HG03354 (cell line): Measurements from ENCODE around the gene RAMACL.

Source experiments
- ATAC-seq: cut with Tn5 transposase; IDR thresholded peaks from one replicate; pipeline ENCODE4 v1.9.1; 2021; ENCODE audit warnings: mild to moderate bottlenecking; ENCODE audit not compliant: unreplicated experiment, poor library complexity, severe bottlenecking

RAMACL gene

GRCh38 chr6:166561771-166562359, 24.6 kb downstream of the RAMACL start:
- no peak for ATAC-seq

GRCh38 chr6:166560222-166560621, 26.3 kb downstream of the RAMACL start:
- no peak for ATAC-seq

- no peak for ATAC-seq
These were observed 26.8 kb downstream of the RAMACL start for GRCh38 chr6:166559662-166560061.

- no peak for ATAC-seq
These were observed 27.3 kb downstream of the RAMACL start for GRCh38 chr6:166559211-166559610.

GRCh38 chr6:166558156-166559005, 28.1 kb downstream of the RAMACL start:
- ATAC-seq = no peak

GRCh38 chr6:166556863-166557322, 29.6 kb downstream of the RAMACL start:
- ATAC-seq = no peak

- no peak for ATAC-seq
These were observed 30.1 kb downstream of the RAMACL start for GRCh38 chr6:166556336-166556735.

GRCh38 chr6:166555086-166555485, 31.4 kb downstream of the RAMACL start:
- ATAC-seq = no peak

GRCh38 chr6:166554316-166554715, 32.2 kb downstream of the RAMACL start:
- ATAC-seq = no peak

- ATAC-seq = no peak
These were observed 32.8 kb downstream of the RAMACL start for GRCh38 chr6:166553563-166554271.

GRCh38 chr6:166552600-166552999, 33.9 kb downstream of the RAMACL start:
- no peak for ATAC-seq

GRCh38 chr6:166551754-166552495, 34.6 kb downstream of the RAMACL start:
- no peak for ATAC-seq

- no peak for ATAC-seq
These were observed 39.8 kb downstream of the RAMACL start for GRCh38 chr6:166546653-166547052.

- no peak for ATAC-seq
These were observed 41.1 kb downstream of the RAMACL start for GRCh38 chr6:166545156-166546034.

GRCh38 chr6:166544296-166544605, 42.2 kb downstream of the RAMACL start:
- ATAC-seq = no peak

GRCh38 chr6:166543603-166544295, 42.7 kb downstream of the RAMACL start:
- no peak for ATAC-seq

- ATAC-seq = no peak
These were observed 43.9 kb downstream of the RAMACL start for GRCh38 chr6:166542580-166542912.

GRCh38 chr6:166541876-166542579, 44.5 kb downstream of the RAMACL start:
- ATAC-seq = peak; percentile 33
